GM18505 (cell line): ENCODE measurements around the gene CSTF1.
A peak's percentile ranks its signal among the peaks of the same experiment; 100 is the strongest.
"Not testable (repeated sequence)": the region's sequence is repeated elsewhere in the genome, so short reads cannot be mapped to it uniquely, and the experiment has no call there.

Experiments
- ATAC-seq: cut with Tn5 transposase; IDR thresholded peaks from one replicate; pipeline ENCODE4 v1.9.1; 2021; ENCODE audit not compliant: unreplicated experiment
- POLR2A ChIP-seq: IDR thresholded peaks from 4 replicates; pipeline ENCODE4 v1.6.1; 2011; ENCODE audit warnings: borderline replicate concordance; ENCODE audit not compliant: insufficient read depth, insufficient read length; ENCODE audit errors: extremely low read depth

Gene CSTF1

GRCh38 chr20:56406910-56407309 is 14.5 kb downstream of the CSTF1 start:
- no peak for ATAC-seq
- no peak for TF ChIP-seq POLR2A

- no peak for TF ChIP-seq POLR2A
- no peak for ATAC-seq
Measured at GRCh38 chr20:56409521-56409920, 17.1 kb downstream of the CSTF1 start.

GRCh38 chr20:56409956-56410355 is 17.5 kb downstream of the CSTF1 start:
- no peak for ATAC-seq
- no peak for TF ChIP-seq POLR2A

- not testable (repeated sequence) for ATAC-seq
Measured at GRCh38 chr20:56411287-56411686, 18.8 kb downstream of the CSTF1 start.

GRCh38 chr20:56411759-56412472 is 19.5 kb downstream of the CSTF1 start, which contains the start of gene CASS4:
CASS4 (plus strand) TSS chr20:56412260; CDS start chr20:56412459, 199 bp downstream.
- no peak for TF ChIP-seq POLR2A
- ATAC-seq: peak; percentile 78

GRCh38 chr20:56412473-56412790 is 20.0 kb downstream of the CSTF1 start:
- ATAC-seq: no peak
- TF ChIP-seq POLR2A: no peak

GRCh38 chr20:56412949-56413348 is 20.5 kb downstream of the CSTF1 start:
- no peak for TF ChIP-seq POLR2A
- ATAC-seq: no peak

GRCh38 chr20:56414842-56415765 is 22.7 kb downstream of the CSTF1 start:
- ATAC-seq: no peak
- no peak for TF ChIP-seq POLR2A

- no peak for ATAC-seq
- TF ChIP-seq POLR2A: no peak
Measured at GRCh38 chr20:56417402-56417801, 25.0 kb downstream of the CSTF1 start.

GRCh38 chr20:56417911-56418310 is 25.5 kb downstream of the CSTF1 start:
- no peak for ATAC-seq
- no peak for TF ChIP-seq POLR2A

- no peak for ATAC-seq
- no peak for TF ChIP-seq POLR2A
Measured at GRCh38 chr20:56418385-56418861, 26.0 kb downstream of the CSTF1 start.

- ATAC-seq: no peak
- TF ChIP-seq POLR2A: no peak
Measured at GRCh38 chr20:56420028-56420427, 27.6 kb downstream of the CSTF1 start.

- TF ChIP-seq POLR2A: no peak
- ATAC-seq: no peak
Measured at GRCh38 chr20:56420940-56421688, 28.7 kb downstream of the CSTF1 start.

GRCh38 chr20:56422076-56422823 is 29.8 kb downstream of the CSTF1 start:
- ATAC-seq: no peak
- no peak for TF ChIP-seq POLR2A
